Measurements from ENCODE around the gene GPR157. TPM values are rescaled to one million over a fixed set of nuclear protein-coding genes. Genes with fewer than 3 reads are reported as not detected.

The GPR157 gene
- total and polyA plus RNA-seq, 2 experiments from 2014 or later: 0.81 to 3.9 TPM

- peaks cover 6% of the 10 kb centered on the region; the same call in 2 of the 3 replicates for H3K4me1 Mint-ChIP-seq
- H3K27me3 Mint-ChIP-seq (ENCODE audit: insufficient read depth, low read depth, poor library complexity): peaks cover 2% of the 10 kb centered on the region
- no peak overlapping the region for H3K27ac Mint-ChIP-seq
- H3K27me3 ChIP-seq (ENCODE audit: insufficient read depth): no peaks in the 10 kb centered on the region
- TF ChIP-seq ZNF462 (CRISPR knock-in tag; IDR thresholded peaks at IDR 0.05) (no peak), EZH2 (IDR thresholded peaks at IDR 0.05; ENCODE audit: low read depth, unreplicated experiment) (no peak), ZNF114 (CRISPR knock-in tag; IDR thresholded peaks at IDR 0.05) (no peak), ETS1 (IDR thresholded peaks at IDR 0.05) (no peak), CTCF (conservative IDR thresholded peaks at IDR 0.05; ENCODE audit: low read depth in 2 of 2) (no peak), POLR2AphosphoS5 (IDR thresholded peaks at IDR 0.05; ENCODE audit: low read depth) (no peak), NANOG (IDR thresholded peaks at IDR 0.05; ENCODE audit: borderline replicate concordance) (no peak), EZH2phosphoT487 (IDR thresholded peaks at IDR 0.05; ENCODE audit: unreplicated experiment) (no peak), STAT1 (IDR thresholded peaks at IDR 0.05; ENCODE audit: unreplicated experiment) (no peak), JUNB (IDR thresholded peaks at IDR 0.05; ENCODE audit: unreplicated experiment) (no peak), CREB1 (CRISPR knock-in tag; IDR thresholded peaks at IDR 0.05; ENCODE audit: low read depth) (no peak), REST (IDR thresholded peaks at IDR 0.05; ENCODE audit: unreplicated experiment) (no peak), ZNF331 (CRISPR knock-in tag; IDR thresholded peaks at IDR 0.05; ENCODE audit: low read depth) (no peak)
- peaks cover 4% of the 10 kb centered on the region; the same call in 1 of the 2 replicates for H3K4me1 ChIP-seq (ENCODE audit: insufficient read depth)
- DNase-seq (ENCODE audit: low spot score) (no peak), ATAC-seq (no peak)
- no peaks in the 10 kb centered on the region for H3K79me2 ChIP-seq (replicated peaks; ENCODE audit: insufficient read depth)
- peaks cover 8% of the 10 kb centered on the region; the same call in 1 of the 2 replicates for H3K36me3 ChIP-seq (ENCODE audit: insufficient read depth)
- H2AFZ ChIP-seq: no peak overlapping the region
- peaks cover 23% of the 10 kb centered on the region for H3K36me3 Mint-ChIP-seq (ENCODE audit: low read depth)
- H4K20me1 ChIP-seq (replicated peaks; ENCODE audit: insufficient read depth): no peaks in the 10 kb centered on the region
- no peak overlapping the region for H3K4me3 ChIP-seq
- H3F3A ChIP-seq (replicated peaks; ENCODE audit: low read depth): no peaks in the 10 kb centered on the region
- no peak overlapping the region for H3K4me2 ChIP-seq
- H3K27ac ChIP-seq (ENCODE audit: low read depth): no peak overlapping the region
- no peak overlapping the region for H3K4me3 Mint-ChIP-seq
- peaks cover 35% of the 10 kb centered on the region for H3K9me3 Mint-ChIP-seq
- 0 out of 2 replicates have a peak, but pooled peaks cover 4% of the 10 kb centered on the region for H3K9me2 ChIP-seq (ENCODE audit: insufficient read depth)
Measured at GRCh38 chr1:9097947-9098705, 30.8 kb downstream of the GPR157 start.
